IMR-90 (cell line): ENCODE measurements around the gene TRPV4. TPM values are rescaled to one million over a fixed set of nuclear protein-coding genes. Genes with fewer than 3 reads are reported as not detected.

Experiments
- ATAC-seq: fragments of 200-7000 bp; cut with Tn5 transposase; 2 replicates; pipeline ENCODE4 v1.9.1; 2020; ENCODE audit warnings: low read depth, mild to moderate bottlenecking, moderate library complexity
- BruUV-seq: library from RNA; stranded (reverse); fragments of 400-500 nt; replicated peaks from 2 replicates; lab custom pipeline; 2021; lab: Mats Ljungman, UMichigan
- CTCF ChIA-PET: fragments of 300-600 bp; formaldehyde crosslinking; extraction: SDS; loops from one replicate; lab custom pipeline; 2021; ENCODE audit warnings: antibody characterized with exemption; lab: Yijun Ruan, JAX
- POLR2A ChIA-PET: fragments of 300-600 bp; sonication (Branson Sonifier 250); formaldehyde crosslinking; loops from one replicate; lab custom pipeline; 2022; ENCODE audit warnings: antibody characterized with exemption; ENCODE audit not compliant: unreplicated experiment; lab: Charles Lee
- DNase-seq: peaks from one replicate; pipeline ENCODE4 v3.0.0; 2013
- H2AFZ ChIP-seq: replicated peaks from 2 replicates; pipeline ENCODE3; 2013; ENCODE audit warnings: low read length, mild to moderate bottlenecking; ENCODE audit not compliant: poor library complexity
- H2AK5ac ChIP-seq: 2 replicates; pipeline ENCODE4 v1.6.1; 2013; ENCODE audit warnings: low read depth, low read length, inconsistent platforms
- H2AK9ac ChIP-seq: replicated peaks from 2 replicates; pipeline ENCODE3; 2013; ENCODE audit warnings: mild to moderate bottlenecking, low read depth, low read length, moderate library complexity; ENCODE audit not compliant: poor library complexity
- H2BK120ac ChIP-seq: 2 replicates; pipeline ENCODE4 v1.6.1; 2013; ENCODE audit warnings: low read depth, low read length, inconsistent platforms
- H2BK15ac ChIP-seq: 3 replicates; pipeline ENCODE4 v1.6.1; 2013; ENCODE audit warnings: low read depth, low read length, inconsistent platforms
- H2BK20ac ChIP-seq: 2 replicates; pipeline ENCODE4 v1.6.1; 2013; ENCODE audit warnings: low read depth, mild to moderate bottlenecking, inconsistent platforms, low read length, moderate library complexity
- H2BK5ac ChIP-seq: 2 replicates; pipeline ENCODE4 v1.6.1; 2013; ENCODE audit warnings: mild to moderate bottlenecking, low read depth, low read length, inconsistent platforms; ENCODE audit not compliant: poor library complexity, severe bottlenecking
- H3K14ac ChIP-seq: replicated peaks from 2 replicates; pipeline ENCODE4 v1.6.1; 2013; ENCODE audit warnings: low read depth, low read length, inconsistent platforms
- H3K18ac ChIP-seq: 2 replicates; pipeline ENCODE4 v1.6.1; 2013; ENCODE audit warnings: low read depth, low read length, control low read depth
- H3K23ac ChIP-seq: 2 replicates; pipeline ENCODE4 v1.6.1; 2013; ENCODE audit warnings: low read depth, low read length, inconsistent platforms
- H3K27ac ChIP-seq: 2 replicates; pipeline ENCODE4 v1.5.1; 2013; ENCODE audit warnings: mild to moderate bottlenecking, control low read depth, low read length; ENCODE audit not compliant: insufficient read depth
- H3K27me3 ChIP-seq: 2 replicates; pipeline ENCODE4 v1.6.1; 2013; ENCODE audit warnings: low read length; ENCODE audit not compliant: control insufficient read depth, insufficient read depth
- H3K36me3 ChIP-seq: 2 replicates; pipeline ENCODE4 v1.6.1; 2013; ENCODE audit warnings: low read length, mixed read lengths; ENCODE audit not compliant: control insufficient read depth, insufficient read depth
- H3K4ac ChIP-seq: 2 replicates; pipeline ENCODE4 v1.6.1; 2013; ENCODE audit warnings: low read depth, low read length, inconsistent platforms
- H3K4me1 ChIP-seq: 2 replicates; pipeline ENCODE4 v1.6.1; 2013; ENCODE audit warnings: low read length, mixed read lengths; ENCODE audit not compliant: control insufficient read depth, insufficient read depth
- H3K4me2 ChIP-seq: 2 replicates; pipeline ENCODE4 v1.6.1; 2013; ENCODE audit warnings: low read depth, mild to moderate bottlenecking, control low read depth, low read length, moderate library complexity
- H3K4me3 ChIP-seq: 2 replicates; pipeline ENCODE4 v1.5.1; 2013; ENCODE audit warnings: low read depth, mild to moderate bottlenecking, control low read depth, low read length, moderate library complexity; ENCODE audit not compliant: insufficient read depth
- H3K56ac ChIP-seq: 2 replicates; pipeline ENCODE4 v1.6.1; 2013; ENCODE audit warnings: low read length, inconsistent platforms; ENCODE audit not compliant: insufficient read depth; ENCODE audit errors: extremely low read depth
- H3K79me1 ChIP-seq, 2 experiments: 2 replicates each; pipeline ENCODE4 v1.6.1; 2013; ENCODE audit warnings: low read length in 2 of 2, inconsistent platforms in 1 of 2, low read depth in 1 of 2
- H3K9ac ChIP-seq: 2 replicates; pipeline ENCODE4 v1.6.1; 2013; ENCODE audit warnings: low read depth, low read length, control low read depth
- H3K9me1 ChIP-seq: 2 replicates; pipeline ENCODE4 v1.6.1; 2013; ENCODE audit warnings: low read length, inconsistent platforms; ENCODE audit not compliant: insufficient read depth
- H3K9me3 ChIP-seq: 2 replicates; pipeline ENCODE4 v1.6.1; 2013; ENCODE audit warnings: low read length; ENCODE audit not compliant: control insufficient read depth, insufficient read depth
- H4K20me1 ChIP-seq: 2 replicates; pipeline ENCODE4 v1.6.1; 2013; ENCODE audit warnings: low read length, inconsistent platforms; ENCODE audit not compliant: insufficient read depth
- H4K5ac ChIP-seq: 2 replicates; pipeline ENCODE4 v1.6.1; 2013; ENCODE audit warnings: mild to moderate bottlenecking, low read depth, low read length, control low read depth
- H4K8ac ChIP-seq, 2 experiments: 2 replicates each; pipeline ENCODE4 v1.6.1; 2013; ENCODE audit warnings: low read depth in 2 of 2, low read length in 2 of 2, control low read depth in 1 of 2, inconsistent platforms in 1 of 2
- H4K91ac ChIP-seq: 2 replicates; pipeline ENCODE4 v1.6.1; 2013; ENCODE audit warnings: low read depth, low read length, inconsistent platforms; ENCODE audit not compliant: insufficient read depth
- BHLHE40 ChIP-seq: fragments of 150-350 bp; IDR thresholded peaks from 2 replicates; pipeline ENCODE4 v1.6.1; 2016; ENCODE audit warnings: mild to moderate bottlenecking, low read depth, low read length
- CHD1 ChIP-seq: IDR thresholded peaks from 2 replicates; pipeline ENCODE4 v1.6.1; 2012; ENCODE audit warnings: low read depth, low read length, improper control_type of control experiment
- CTCF ChIP-seq: conservative IDR thresholded peaks from 2 replicates; pipeline ENCODE4 v1.5.1; 2012; ENCODE audit warnings: mild to moderate bottlenecking, low read depth, low read length, improper control_type of control experiment
- ELK1 ChIP-seq: fragments of 150-350 bp; IDR thresholded peaks from 2 replicates; pipeline ENCODE4 v1.6.1; 2016; ENCODE audit warnings: low read depth, mild to moderate bottlenecking, low read length, moderate library complexity, borderline replicate concordance
- FOS ChIP-seq: fragments of 150-350 bp; IDR thresholded peaks from 2 replicates; pipeline ENCODE4 v1.6.1; 2016; ENCODE audit warnings: low read depth, low read length
- MAZ ChIP-seq: IDR thresholded peaks from 2 replicates; pipeline ENCODE4 v1.6.1; 2012; ENCODE audit warnings: low read depth, mild to moderate bottlenecking, low read length, improper control_type of control experiment, moderate library complexity, borderline replicate concordance
- POLR2A ChIP-seq: IDR thresholded peaks from 2 replicates; pipeline ENCODE4 v1.6.1; 2012; ENCODE audit warnings: mild to moderate bottlenecking, low read depth, low read length
- WGBS, 2 experiments: methylation state at CpG; one replicate each; pipeline versions ENCODE4 v1.1.5 to v1.1.7; 2013; ENCODE audit warnings: missing lambda C conversion rate in 2 of 2; ENCODE audit not compliant: insufficient read length in 1 of 2; ENCODE audit errors: extremely low coverage in 2 of 2; 5-methylcytosine and 5-hydroxymethylcytosine counted together
- dilution Hi-C: fragments of 300-500 bp; cut with HindIII; formaldehyde crosslinking; loops from one replicate; pipeline ENCODE4 v1.14.3; 2018; ENCODE audit warnings: low sequenced_read_pairs; ENCODE audit not compliant: unreplicated experiment
- in situ Hi-C: fragments of 300-500 bp; cut with MboI; formaldehyde crosslinking; loops from 3 replicates; pipeline ENCODE4 v1.14.3; 2019; ENCODE audit warnings: low sequenced_read_pairs, inconsistent platforms, mixed read lengths
- intact Hi-C: fragments of 100-400 bp; cut with micrococcal nuclease; formaldehyde crosslinking; loops from 2 replicates; pipeline ENCODE4 v1.10.0; 2022
- polyA plus RNA-seq, 3 experiments: library from polyadenylated mRNA; depleted of rRNA; stranded (reverse); fragments of >200 nt; gene quantifications; 2 replicates each; pipeline ENCODE4 v1.2.3, GENCODE V29; 2012; ENCODE audit warnings: low replicate concordance in 1 of 3
- total RNA-seq: library from RNA; depleted of rRNA; stranded (reverse); fragments of >200 nt; gene quantifications from 2 replicates; pipeline ENCODE4 v1.2.3, GENCODE V29; 2012

The TRPV4 gene
- total and polyA plus RNA-seq, 2 of the 4 experiments (the other 2 are of a cell fraction): 1.1 to 6.1 TPM

DNA sequence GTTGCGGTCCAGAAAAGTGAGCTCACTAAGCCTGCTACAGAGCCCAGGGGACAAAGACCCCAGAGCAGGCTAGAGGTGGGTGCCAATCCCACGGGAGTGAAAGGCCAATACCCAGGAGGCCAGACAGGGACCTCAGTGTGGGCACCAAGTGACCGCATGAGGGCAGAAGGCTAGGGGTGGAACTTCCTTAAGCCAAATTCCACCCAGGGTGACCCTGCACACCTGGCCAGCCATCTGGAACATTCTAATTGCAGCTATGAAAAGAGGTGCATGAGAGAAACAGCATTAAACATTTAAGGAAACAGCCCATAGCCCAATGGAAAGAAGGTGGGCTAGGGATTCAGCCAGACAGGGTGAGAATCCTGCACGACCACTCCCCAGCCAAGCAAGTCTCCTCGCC is 27.8 kb upstream of the TRPV4 start:
- Histone ChIP-seq H3K4me2 (no peak overlapping the region), H3K18ac (no peak overlapping the region), H3K27ac (no peak overlapping the region), H3K79me1 (peaks cover 7 to 46% of the 10 kb centered on the region in 2 experiments), H3K27me3 (no peaks in the 10 kb centered on the region), H2BK20ac (no peak overlapping the region), H3K9me3 (no peaks in the 10 kb centered on the region), H4K20me1 (peaks cover 29% of the 10 kb centered on the region), H3K56ac (no peak overlapping the region), H2AFZ (no peak overlapping the region), H2BK5ac (no peak overlapping the region), H2AK5ac (no peak overlapping the region), H3K36me3 (peaks cover 19% of the 10 kb centered on the region), H3K14ac (no peak overlapping the region), H4K5ac (no peak overlapping the region), H3K9me1 (peaks cover 17% of the 10 kb centered on the region), H3K4ac (no peak overlapping the region), H4K91ac (no peak overlapping the region), H2BK120ac (no peak overlapping the region), H2BK15ac (no peak overlapping the region), H4K8ac (no peak overlapping the region), H2AK9ac (no peak overlapping the region), H3K9ac (no peak overlapping the region), H3K4me3 (no peak overlapping the region), H3K4me1 (peaks cover 10% of the 10 kb centered on the region), H3K23ac (no peak overlapping the region)
- dilution Hi-C loops: no loop called here
- intact Hi-C loops: no loop called here
- in situ Hi-C loops: no loop called here
- ChIA-PET POLR2A (no interaction called here), CTCF (no interaction called here)
- no CpG with 5 or more reads among the region's 5 CpGs for WGBS, 2 experiments
- no peak for TF ChIP-seq BHLHE40
- TF ChIP-seq MAZ: no peak
- no peak for TF ChIP-seq CHD1
- TF ChIP-seq FOS: no peak
- TF ChIP-seq CTCF: no peak
- no peak for TF ChIP-seq ELK1
- TF ChIP-seq POLR2A: no peak
- DNase-seq: no peak
- no peak for ATAC-seq
- BruUV-seq: no TSS peak
